SK-N-SH (cell line): ENCODE measurements around the gene MRPL41.

Source experiments
- CHD2 ChIP-seq: fragments of 150-350 bp; IDR thresholded peaks from 2 replicates; pipeline ENCODE4 v1.6.1; 2018; ENCODE audit warnings: low read length; ENCODE audit not compliant: partially characterized antibody
- EZH2phosphoT487 ChIP-seq: fragments of 200-600 bp; sonication (generic); IDR thresholded peaks from 2 replicates; pipeline ENCODE4 v1.6.1; 2017; ENCODE audit warnings: low read depth, mixed run types, mild to moderate bottlenecking, antibody characterized with exemption, moderate library complexity, borderline replicate concordance
- TF ChIP-seq, protein P1 (sequence below): fragments of 200-600 bp; sonication (generic); IDR thresholded peaks from 2 replicates; pipeline ENCODE4 v1.6.1; 2017; ENCODE audit warnings: antibody characterized with exemption, mild to moderate bottlenecking, moderate library complexity

- TF ChIP-seq, protein P1, sequence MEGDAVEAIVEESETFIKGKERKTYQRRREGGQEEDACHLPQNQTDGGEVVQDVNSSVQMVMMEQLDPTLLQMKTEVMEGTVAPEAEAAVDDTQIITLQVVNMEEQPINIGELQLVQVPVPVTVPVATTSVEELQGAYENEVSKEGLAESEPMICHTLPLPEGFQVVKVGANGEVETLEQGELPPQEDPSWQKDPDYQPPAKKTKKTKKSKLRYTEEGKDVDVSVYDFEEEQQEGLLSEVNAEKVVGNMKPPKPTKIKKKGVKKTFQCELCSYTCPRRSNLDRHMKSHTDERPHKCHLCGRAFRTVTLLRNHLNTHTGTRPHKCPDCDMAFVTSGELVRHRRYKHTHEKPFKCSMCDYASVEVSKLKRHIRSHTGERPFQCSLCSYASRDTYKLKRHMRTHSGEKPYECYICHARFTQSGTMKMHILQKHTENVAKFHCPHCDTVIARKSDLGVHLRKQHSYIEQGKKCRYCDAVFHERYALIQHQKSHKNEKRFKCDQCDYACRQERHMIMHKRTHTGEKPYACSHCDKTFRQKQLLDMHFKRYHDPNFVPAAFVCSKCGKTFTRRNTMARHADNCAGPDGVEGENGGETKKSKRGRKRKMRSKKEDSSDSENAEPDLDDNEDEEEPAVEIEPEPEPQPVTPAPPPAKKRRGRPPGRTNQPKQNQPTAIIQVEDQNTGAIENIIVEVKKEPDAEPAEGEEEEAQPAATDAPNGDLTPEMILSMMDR = no peak
- TF ChIP-seq EZH2phosphoT487 (no peak), CHD2 (no peak)
These were observed 8.3 kb upstream of the MRPL41 start for GRCh38 chr9:137543237-137543963.
